OCI-LY7 (cell line): Measurements from ENCODE around the gene ZC3H18. TPM values are rescaled to one million over a fixed set of nuclear protein-coding genes. Genes with fewer than 3 reads are reported as not detected.

Experiments
- BruUV-seq: library from RNA; stranded (reverse); fragments of 400-500 nt; replicated peaks from 2 replicates; lab custom pipeline; 2021; lab: Mats Ljungman, UMichigan
- CTCF ChIA-PET: fragments of 300-600 bp; sonication (Branson Sonifier 250); formaldehyde crosslinking; loops from one replicate; lab custom pipeline; 2022; ENCODE audit warnings: antibody characterized with exemption; ENCODE audit not compliant: unreplicated experiment; lab: Charles Lee
- POLR2A ChIA-PET: fragments of 300-600 bp; sonication (Branson Sonifier 250); formaldehyde crosslinking; loops from one replicate; lab custom pipeline; 2022; ENCODE audit warnings: antibody characterized with exemption; lab: Charles Lee
- DNase-seq: peaks from one replicate; pipeline ENCODE4 v3.0.0-alpha.2; 2015; ENCODE audit warnings: low spot score
- H2AFZ ChIP-seq: fragments of 200-600 bp; sonication (generic), shearing (Covaris generic); 2 replicates; pipeline ENCODE4 v1.6.1; 2014; ENCODE audit warnings: mild to moderate bottlenecking, antibody characterized with exemption, low read length, moderate library complexity
- H3K27ac ChIP-seq: fragments of 200-600 bp; sonication (generic); 2 replicates; pipeline ENCODE4 v1.5.1; 2014; ENCODE audit warnings: mixed run types, low read depth, mild to moderate bottlenecking, moderate library complexity, low read length, inconsistent platforms; ENCODE audit not compliant: poor library complexity, severe bottlenecking
- H3K36me3 ChIP-seq: fragments of 200-600 bp; sonication (generic); 2 replicates; pipeline ENCODE4 v1.6.1; 2014; ENCODE audit warnings: mild to moderate bottlenecking, antibody characterized with exemption, low read length, moderate library complexity, mixed read lengths; ENCODE audit not compliant: insufficient read depth
- H3K4me1 ChIP-seq: fragments of 200-600 bp; sonication (generic); 2 replicates; pipeline ENCODE4 v1.5.1; 2014; ENCODE audit warnings: mild to moderate bottlenecking, low read length; ENCODE audit not compliant: insufficient read depth, poor library complexity, severe bottlenecking
- H3K4me2 ChIP-seq: fragments of 200-600 bp; sonication (generic); 2 replicates; pipeline ENCODE4 v1.6.1; 2014; ENCODE audit warnings: mild to moderate bottlenecking, low read length
- H3K4me3 ChIP-seq: fragments of 200-600 bp; sonication (generic); 2 replicates; pipeline ENCODE4 v1.5.1; 2014; ENCODE audit warnings: mild to moderate bottlenecking, low read depth, low read length; ENCODE audit not compliant: poor library complexity, severe bottlenecking
- H3K79me2 ChIP-seq: fragments of 200-600 bp; sonication (generic); 2 replicates; pipeline ENCODE4 v1.6.1; 2016; ENCODE audit warnings: low read depth, mild to moderate bottlenecking, low read length, moderate library complexity, mixed read lengths; ENCODE audit not compliant: insufficient read depth
- H3K9me2 ChIP-seq: fragments of 200-600 bp; sonication (generic); 2 replicates; pipeline ENCODE4 v1.6.1; 2016; ENCODE audit warnings: mild to moderate bottlenecking, low read length, mixed read lengths; ENCODE audit not compliant: insufficient read depth
- H3K9me3 ChIP-seq: fragments of 200-600 bp; sonication (generic); 2 replicates; pipeline ENCODE4 v1.6.1; 2014; ENCODE audit warnings: mild to moderate bottlenecking, mixed run types, low read length, mixed read lengths
- H4K20me1 ChIP-seq: fragments of 200-600 bp; sonication (generic); 2 replicates; pipeline ENCODE4 v1.6.1; 2014; ENCODE audit warnings: mild to moderate bottlenecking, antibody characterized with exemption, low read length, moderate library complexity, mixed read lengths; ENCODE audit not compliant: insufficient read depth
- EZH2phosphoT487 ChIP-seq: fragments of 200-600 bp; sonication (generic); IDR thresholded peaks from 2 replicates; pipeline ENCODE4 v1.6.1; 2018; ENCODE audit warnings: low read depth, borderline replicate concordance, mild to moderate bottlenecking, mixed run types, antibody characterized with exemption, low read length, moderate library complexity, mixed read lengths
- intact Hi-C: fragments of 100-400 bp; cut with micrococcal nuclease; formaldehyde crosslinking; loops from one replicate; pipeline ENCODE4 v1.10.0; 2022; ENCODE audit not compliant: unreplicated experiment
- total RNA-seq, 2 experiments: library from RNA; depleted of rRNA in 1 of 2; stranded (reverse); fragments of >200 nt in 1 of 2; shearing (Covaris generic) in 1 of 2; gene quantifications; 2 replicates each; pipeline ENCODE4 v1.2.3, GENCODE V29; 2014 to 2022
- TF ChIP-seq, protein P1 (sequence below): fragments of 200-600 bp; sonication (generic); conservative IDR thresholded peaks from 2 replicates; pipeline ENCODE4 v1.5.1; 2014; ENCODE audit warnings: mild to moderate bottlenecking, antibody characterized with exemption, low read length, moderate library complexity, mixed read lengths

The ZC3H18 gene
- total RNA-seq, 2 experiments from 2014 or later: 22.2 to 79.0 TPM

DNA sequence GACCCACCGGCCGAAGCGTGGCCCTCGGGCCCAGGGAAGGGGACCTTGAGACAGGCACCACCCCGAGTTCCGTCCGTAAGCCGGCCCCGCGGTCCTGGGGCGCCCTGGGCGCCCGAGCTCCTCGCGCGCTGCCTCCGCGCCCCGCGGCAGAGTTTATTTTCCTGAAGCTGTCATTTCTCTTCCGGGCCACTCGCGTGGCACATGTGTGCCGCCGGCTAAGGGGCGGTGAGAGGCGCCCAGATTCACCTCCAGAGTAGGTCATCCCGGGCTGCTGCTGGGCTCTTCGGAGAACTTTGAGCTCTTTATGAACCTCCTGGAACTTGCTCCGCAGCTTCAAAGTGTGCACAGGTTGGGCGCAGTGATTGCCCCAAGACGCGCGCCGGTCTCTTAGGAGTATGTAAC, 489 bp downstream of the ZC3H18 start:
- peak; percentile 49 for DNase-seq
- H3K4me1 ChIP-seq: peaks cover 22% of the 10 kb centered on the region
- no peak overlapping the region for H2AFZ ChIP-seq
- BruUV-seq: no TSS peak
- peaks cover 40% of the 10 kb centered on the region for H3K36me3 ChIP-seq
- H3K9me2 ChIP-seq: no peaks in the 10 kb centered on the region
- H4K20me1 ChIP-seq: peaks cover 18% of the 10 kb centered on the region
- POLR2A ChIA-PET: interaction anchor here (0.6 to 1.8 kb wide), 5 partner anchors 17 to 1294 kb away, joined by 3 to 4 read pairs (median 3); no protein-coding TSS in a partner anchor
- no peaks in the 10 kb centered on the region for H3K9me3 ChIP-seq
- CTCF ChIA-PET: no interaction called here
- H3K27ac ChIP-seq: peak overlapping the region; percentile 24
- H3K4me2 ChIP-seq: peak overlapping the region; percentile 100
- H3K4me3 ChIP-seq: peak overlapping the region; percentile 98
- H3K79me2 ChIP-seq: peaks cover 60% of the 10 kb centered on the region
- TF ChIP-seq, protein P1, sequence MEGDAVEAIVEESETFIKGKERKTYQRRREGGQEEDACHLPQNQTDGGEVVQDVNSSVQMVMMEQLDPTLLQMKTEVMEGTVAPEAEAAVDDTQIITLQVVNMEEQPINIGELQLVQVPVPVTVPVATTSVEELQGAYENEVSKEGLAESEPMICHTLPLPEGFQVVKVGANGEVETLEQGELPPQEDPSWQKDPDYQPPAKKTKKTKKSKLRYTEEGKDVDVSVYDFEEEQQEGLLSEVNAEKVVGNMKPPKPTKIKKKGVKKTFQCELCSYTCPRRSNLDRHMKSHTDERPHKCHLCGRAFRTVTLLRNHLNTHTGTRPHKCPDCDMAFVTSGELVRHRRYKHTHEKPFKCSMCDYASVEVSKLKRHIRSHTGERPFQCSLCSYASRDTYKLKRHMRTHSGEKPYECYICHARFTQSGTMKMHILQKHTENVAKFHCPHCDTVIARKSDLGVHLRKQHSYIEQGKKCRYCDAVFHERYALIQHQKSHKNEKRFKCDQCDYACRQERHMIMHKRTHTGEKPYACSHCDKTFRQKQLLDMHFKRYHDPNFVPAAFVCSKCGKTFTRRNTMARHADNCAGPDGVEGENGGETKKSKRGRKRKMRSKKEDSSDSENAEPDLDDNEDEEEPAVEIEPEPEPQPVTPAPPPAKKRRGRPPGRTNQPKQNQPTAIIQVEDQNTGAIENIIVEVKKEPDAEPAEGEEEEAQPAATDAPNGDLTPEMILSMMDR: no peak
- TF ChIP-seq EZH2phosphoT487: no peak
- intact Hi-C loops: loop anchor here (5.0 kb wide), 2 partner anchors 118 to 132 kb away; partner anchors contain the start of gene ZFPM1

DNA sequence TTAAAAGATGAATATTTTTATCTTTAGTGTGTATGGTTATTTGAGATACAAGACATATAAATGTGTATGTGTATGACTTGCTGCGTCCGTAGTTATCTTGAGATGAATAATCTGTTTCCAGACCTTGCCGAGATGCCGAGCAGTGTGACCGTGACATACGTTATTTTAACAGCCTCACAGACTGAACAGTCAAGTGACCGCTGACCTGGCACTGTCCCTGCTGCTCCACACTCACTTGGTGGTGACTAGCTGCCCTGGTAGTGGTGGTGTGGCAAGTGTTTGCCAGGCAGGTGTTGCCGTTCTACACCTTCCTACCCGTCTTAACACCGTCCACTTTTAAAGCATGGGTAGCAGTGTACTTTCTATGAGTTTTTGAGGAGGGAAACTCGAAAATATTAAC, 5.0 kb downstream of the ZC3H18 start:
- no peak overlapping the region for H2AFZ ChIP-seq
- BruUV-seq: no TSS peak
- no peak for DNase-seq
- CTCF ChIA-PET: no interaction called here
- H3K27ac ChIP-seq: no peak overlapping the region
- H3K4me1 ChIP-seq: peaks cover 14% of the 10 kb centered on the region
- H4K20me1 ChIP-seq: peaks cover 22% of the 10 kb centered on the region
- H3K4me2 ChIP-seq: no peak overlapping the region
- H3K79me2 ChIP-seq: peaks cover 55% of the 10 kb centered on the region
- no peak overlapping the region for H3K4me3 ChIP-seq
- TF ChIP-seq, protein P1: no peak
- TF ChIP-seq EZH2phosphoT487: no peak
- POLR2A ChIA-PET: no interaction called here
- H3K9me3 ChIP-seq: no peaks in the 10 kb centered on the region
- intact Hi-C loops: no loop called here
- peaks cover 81% of the 10 kb centered on the region for H3K36me3 ChIP-seq
- no peaks in the 10 kb centered on the region for H3K9me2 ChIP-seq

DNA sequence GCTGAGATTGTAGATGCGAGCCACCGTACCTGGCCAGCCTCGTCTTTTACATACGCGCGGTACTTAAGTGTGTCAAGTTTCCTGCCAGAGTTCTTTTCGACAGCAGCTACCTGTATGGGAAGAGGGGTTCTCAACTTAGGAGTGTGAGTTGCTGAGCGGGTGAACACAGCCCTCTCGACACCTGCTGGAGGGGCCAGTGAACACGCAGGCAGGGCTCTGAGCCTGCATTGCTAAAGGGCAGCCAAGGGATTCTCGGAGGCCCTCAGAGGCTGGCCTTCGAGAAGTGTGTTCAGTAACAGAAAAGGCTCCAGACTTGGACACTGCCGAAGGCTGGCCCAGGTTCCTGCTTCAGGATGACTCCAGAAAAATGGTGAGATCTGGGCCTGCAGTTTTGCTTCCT, 6.1 kb downstream of the ZC3H18 start:
- intact Hi-C loops: no loop called here
- H3K4me2 ChIP-seq: no peak overlapping the region
- H3K27ac ChIP-seq: no peak overlapping the region
- ChIA-PET CTCF (no interaction called here), POLR2A (no interaction called here)
- H3K9me2 ChIP-seq: no peaks in the 10 kb centered on the region
- DNase-seq: no peak
- no TSS peak for BruUV-seq
- H3K36me3 ChIP-seq: peaks cover 88% of the 10 kb centered on the region
- H4K20me1 ChIP-seq: peaks cover 15% of the 10 kb centered on the region
- peaks cover 48% of the 10 kb centered on the region for H3K79me2 ChIP-seq
- no peak for TF ChIP-seq EZH2phosphoT487
- TF ChIP-seq, protein P1: no peak
- peaks cover 13% of the 10 kb centered on the region for H3K4me1 ChIP-seq
- H3K4me3 ChIP-seq: no peak overlapping the region
- H2AFZ ChIP-seq: no peak overlapping the region
- H3K9me3 ChIP-seq: no peaks in the 10 kb centered on the region
